GM12873 (cell line): ENCODE measurements around the gene ADK.

Experiments
- TF ChIP-seq, protein P1 (sequence below): IDR thresholded peaks from 2 replicates; pipeline ENCODE4 v1.5.1; 2012; ENCODE audit warnings: low read depth, mild to moderate bottlenecking, moderate library complexity, low read length, control low read depth; ENCODE audit not compliant: insufficient read depth; ENCODE audit errors: missing control alignments

Gene ADK

GRCh38 chr10:74208997-74209396 lies 58.0 kb downstream of the ADK start:
- TF ChIP-seq, protein P1, sequence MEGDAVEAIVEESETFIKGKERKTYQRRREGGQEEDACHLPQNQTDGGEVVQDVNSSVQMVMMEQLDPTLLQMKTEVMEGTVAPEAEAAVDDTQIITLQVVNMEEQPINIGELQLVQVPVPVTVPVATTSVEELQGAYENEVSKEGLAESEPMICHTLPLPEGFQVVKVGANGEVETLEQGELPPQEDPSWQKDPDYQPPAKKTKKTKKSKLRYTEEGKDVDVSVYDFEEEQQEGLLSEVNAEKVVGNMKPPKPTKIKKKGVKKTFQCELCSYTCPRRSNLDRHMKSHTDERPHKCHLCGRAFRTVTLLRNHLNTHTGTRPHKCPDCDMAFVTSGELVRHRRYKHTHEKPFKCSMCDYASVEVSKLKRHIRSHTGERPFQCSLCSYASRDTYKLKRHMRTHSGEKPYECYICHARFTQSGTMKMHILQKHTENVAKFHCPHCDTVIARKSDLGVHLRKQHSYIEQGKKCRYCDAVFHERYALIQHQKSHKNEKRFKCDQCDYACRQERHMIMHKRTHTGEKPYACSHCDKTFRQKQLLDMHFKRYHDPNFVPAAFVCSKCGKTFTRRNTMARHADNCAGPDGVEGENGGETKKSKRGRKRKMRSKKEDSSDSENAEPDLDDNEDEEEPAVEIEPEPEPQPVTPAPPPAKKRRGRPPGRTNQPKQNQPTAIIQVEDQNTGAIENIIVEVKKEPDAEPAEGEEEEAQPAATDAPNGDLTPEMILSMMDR: no peak

DNA sequence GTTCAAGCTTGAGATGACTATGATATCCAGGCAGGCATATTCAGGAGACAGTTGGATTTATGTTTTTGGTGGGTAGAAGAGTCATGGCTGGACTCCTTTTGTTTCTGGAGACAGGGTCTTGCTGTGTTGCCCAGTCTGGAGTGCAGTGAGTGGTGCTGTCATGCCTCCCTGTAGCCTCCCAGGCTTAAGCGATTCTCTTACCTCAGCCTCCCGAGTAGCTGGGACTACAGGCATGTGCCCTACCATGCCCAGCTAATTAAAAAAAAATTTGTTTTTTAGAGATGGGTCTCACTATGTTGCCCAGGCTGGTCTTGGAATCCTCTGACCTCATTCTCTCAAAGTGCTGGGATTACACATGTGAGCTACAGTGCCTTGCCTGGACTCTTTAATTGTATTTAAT lies 62.0 kb downstream of the ADK start:
- TF ChIP-seq, protein P1: no peak

DNA sequence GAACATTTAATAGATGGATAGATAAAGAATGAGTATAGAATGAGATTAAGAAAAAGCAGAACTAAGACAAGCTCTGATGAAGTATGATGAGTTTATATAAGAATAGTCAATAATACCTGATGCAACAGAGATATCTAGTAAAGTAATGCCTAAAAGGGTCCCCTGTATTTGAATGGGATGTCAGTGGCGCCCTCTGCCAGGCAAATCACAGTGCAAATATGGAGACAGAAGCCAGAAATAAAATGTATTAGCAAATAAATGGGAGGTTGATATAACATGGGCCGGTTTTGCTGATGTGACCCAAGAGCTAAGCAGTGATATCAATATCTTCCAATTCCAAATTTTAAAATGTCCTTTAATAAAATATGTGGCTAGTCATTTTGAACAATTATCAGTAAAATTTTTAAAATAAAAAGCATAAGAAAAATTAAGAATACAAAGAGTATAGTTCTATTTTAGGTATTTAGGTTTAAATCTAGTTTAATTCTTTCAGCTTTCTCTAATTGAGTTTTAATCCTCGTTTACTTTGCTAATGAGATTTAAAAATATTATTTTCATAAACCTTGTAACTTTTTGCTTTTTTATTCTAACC lies 62.6 kb downstream of the ADK start:
- TF ChIP-seq, protein P1: peak; percentile 48

DNA sequence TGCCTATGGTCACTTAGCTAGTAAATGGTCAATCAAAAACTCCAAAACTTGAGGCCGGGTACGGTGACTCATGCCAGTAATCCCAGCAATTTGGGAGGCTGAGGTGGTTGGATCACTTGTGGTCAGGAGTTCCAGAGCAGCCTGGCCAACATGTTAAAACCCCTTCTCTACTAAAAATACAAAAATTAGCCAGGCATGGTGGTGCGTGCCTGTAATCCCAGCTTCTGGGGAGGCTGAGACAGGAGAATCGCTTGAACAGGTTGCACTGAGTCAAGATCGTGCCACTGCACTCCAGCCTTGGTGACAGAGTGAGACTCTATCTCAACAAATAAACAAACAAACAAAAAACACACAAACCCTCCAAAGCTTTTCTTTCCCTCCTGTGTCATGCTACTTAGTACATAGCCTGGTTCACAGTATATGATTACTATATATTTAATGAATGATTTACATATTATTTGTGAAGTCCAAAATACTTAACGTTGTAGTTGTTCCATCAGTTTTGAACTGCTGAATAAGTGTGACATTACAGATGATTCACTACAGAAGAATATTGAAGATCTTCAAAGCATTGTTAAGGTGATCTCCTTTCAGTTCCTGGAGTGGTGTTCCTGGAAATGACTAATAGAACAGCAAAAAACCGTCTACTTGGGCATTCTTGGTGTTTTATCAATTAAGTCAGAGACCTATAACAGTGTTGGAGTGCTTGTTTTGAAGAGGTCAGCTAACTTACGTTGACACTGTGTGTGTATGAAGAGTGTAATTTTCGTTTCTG lies 72.9 kb downstream of the ADK start:
- TF ChIP-seq, protein P1: no peak

DNA sequence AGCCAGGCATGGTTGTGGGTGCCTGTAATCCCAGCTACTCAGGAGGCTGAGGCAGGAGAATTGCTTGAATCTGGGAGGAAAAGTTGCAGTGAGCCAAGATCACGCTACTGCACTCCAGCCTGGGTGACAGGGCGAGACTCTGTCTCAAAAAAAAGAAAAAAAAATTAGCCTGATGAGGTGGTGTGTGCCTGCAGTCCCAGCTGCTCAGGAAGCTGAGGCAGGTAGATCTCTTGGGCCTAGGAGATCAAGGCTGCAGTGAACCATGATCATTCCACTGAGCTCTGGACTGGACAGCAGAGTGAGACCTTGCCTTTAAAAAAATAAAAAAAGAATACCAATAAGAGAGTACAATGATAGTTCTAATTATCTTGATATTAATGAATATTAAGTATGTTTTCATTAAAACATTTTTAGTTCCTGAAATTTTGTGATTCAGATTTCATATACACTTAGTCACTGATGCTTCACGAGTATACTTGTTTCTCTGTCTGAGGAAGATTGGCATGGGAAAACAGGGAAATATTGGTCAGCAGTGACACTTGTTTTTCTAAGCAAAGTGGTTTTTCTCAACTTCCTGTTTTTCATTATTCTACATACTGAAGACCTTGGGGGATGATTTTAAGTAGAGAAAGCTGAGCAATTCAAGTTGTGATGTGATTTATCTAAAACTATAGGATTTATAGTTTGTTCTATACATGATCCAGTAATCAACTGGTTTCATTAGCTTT lies 76.8 kb downstream of the ADK start:
- TF ChIP-seq, protein P1: no peak

GRCh38 chr10:74231375-74231774 lies 80.4 kb downstream of the ADK start:
- TF ChIP-seq, protein P1: no peak

DNA sequence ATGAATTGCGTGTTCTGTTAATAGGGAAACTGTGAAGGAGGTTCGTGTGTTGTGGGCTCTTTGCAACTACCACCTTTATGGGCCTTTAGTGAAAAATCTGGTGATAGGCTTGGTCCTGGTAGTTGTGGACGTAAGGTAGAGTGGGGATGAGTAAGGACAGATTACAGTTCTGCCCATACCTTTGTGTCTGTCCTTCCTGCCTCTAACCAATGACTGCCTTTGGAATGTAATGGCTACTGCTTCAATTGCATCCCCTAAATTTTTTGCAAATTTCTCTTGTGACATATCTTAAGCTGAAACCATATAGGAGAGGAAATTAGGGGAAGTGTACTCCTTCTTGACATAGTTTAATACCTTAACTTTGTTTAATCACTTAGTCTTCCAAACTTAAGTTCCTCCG lies 82.3 kb downstream of the ADK start:
- TF ChIP-seq, protein P1: no peak
